Measurements from ENCODE around the gene GALNT8. TPM values are rescaled to one million over a fixed set of nuclear protein-coding genes. Genes with fewer than 3 reads are reported as not detected.

GALNT8 gene
- total RNA-seq, 2 donors from 2014 or later: 21.6 to 31.6 TPM

- TF ChIP-seq, protein P1, sequence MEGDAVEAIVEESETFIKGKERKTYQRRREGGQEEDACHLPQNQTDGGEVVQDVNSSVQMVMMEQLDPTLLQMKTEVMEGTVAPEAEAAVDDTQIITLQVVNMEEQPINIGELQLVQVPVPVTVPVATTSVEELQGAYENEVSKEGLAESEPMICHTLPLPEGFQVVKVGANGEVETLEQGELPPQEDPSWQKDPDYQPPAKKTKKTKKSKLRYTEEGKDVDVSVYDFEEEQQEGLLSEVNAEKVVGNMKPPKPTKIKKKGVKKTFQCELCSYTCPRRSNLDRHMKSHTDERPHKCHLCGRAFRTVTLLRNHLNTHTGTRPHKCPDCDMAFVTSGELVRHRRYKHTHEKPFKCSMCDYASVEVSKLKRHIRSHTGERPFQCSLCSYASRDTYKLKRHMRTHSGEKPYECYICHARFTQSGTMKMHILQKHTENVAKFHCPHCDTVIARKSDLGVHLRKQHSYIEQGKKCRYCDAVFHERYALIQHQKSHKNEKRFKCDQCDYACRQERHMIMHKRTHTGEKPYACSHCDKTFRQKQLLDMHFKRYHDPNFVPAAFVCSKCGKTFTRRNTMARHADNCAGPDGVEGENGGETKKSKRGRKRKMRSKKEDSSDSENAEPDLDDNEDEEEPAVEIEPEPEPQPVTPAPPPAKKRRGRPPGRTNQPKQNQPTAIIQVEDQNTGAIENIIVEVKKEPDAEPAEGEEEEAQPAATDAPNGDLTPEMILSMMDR (IDR thresholded peaks at IDR 0.05): no peak
- no peaks in the 10 kb centered on the region for H3K4me1 ChIP-seq
- H3K9ac ChIP-seq (ENCODE audit: low read depth in 2 of 2, low read length in 2 of 2): no peak overlapping the region
- intact Hi-C loops (cut with DNase I): no loop called here
- no peaks in the 10 kb centered on the region for H3K36me3 ChIP-seq
- no peak overlapping the region for H3K27ac ChIP-seq
- H3K9me3 ChIP-seq: no peaks in the 10 kb centered on the region
- no peak overlapping the region for H3K4me3 ChIP-seq
- DNase-seq: no peak
- H3K27me3 ChIP-seq: peaks cover 13% of the 10 kb centered on the region
Measured at GRCh38 chr12:4813741-4814140, 93.5 kb downstream of the GALNT8 start.

GRCh38 chr12:4814485-4814884 lies 94.3 kb downstream of the GALNT8 start:
- Histone ChIP-seq H3K27ac (no peak overlapping the region), H3K36me3 (no peaks in the 10 kb centered on the region), H3K4me3 (no peak overlapping the region), H3K27me3 (peaks cover 8% of the 10 kb centered on the region), H3K4me1 (no peaks in the 10 kb centered on the region), H3K9ac (ENCODE audit: low read depth in 2 of 2, low read length in 2 of 2) (no peak overlapping the region), H3K9me3 (no peaks in the 10 kb centered on the region)
- TF ChIP-seq, protein P1 (IDR thresholded peaks at IDR 0.05): no peak
- intact Hi-C loops (cut with DNase I): no loop called here
- no peak for DNase-seq

DNA sequence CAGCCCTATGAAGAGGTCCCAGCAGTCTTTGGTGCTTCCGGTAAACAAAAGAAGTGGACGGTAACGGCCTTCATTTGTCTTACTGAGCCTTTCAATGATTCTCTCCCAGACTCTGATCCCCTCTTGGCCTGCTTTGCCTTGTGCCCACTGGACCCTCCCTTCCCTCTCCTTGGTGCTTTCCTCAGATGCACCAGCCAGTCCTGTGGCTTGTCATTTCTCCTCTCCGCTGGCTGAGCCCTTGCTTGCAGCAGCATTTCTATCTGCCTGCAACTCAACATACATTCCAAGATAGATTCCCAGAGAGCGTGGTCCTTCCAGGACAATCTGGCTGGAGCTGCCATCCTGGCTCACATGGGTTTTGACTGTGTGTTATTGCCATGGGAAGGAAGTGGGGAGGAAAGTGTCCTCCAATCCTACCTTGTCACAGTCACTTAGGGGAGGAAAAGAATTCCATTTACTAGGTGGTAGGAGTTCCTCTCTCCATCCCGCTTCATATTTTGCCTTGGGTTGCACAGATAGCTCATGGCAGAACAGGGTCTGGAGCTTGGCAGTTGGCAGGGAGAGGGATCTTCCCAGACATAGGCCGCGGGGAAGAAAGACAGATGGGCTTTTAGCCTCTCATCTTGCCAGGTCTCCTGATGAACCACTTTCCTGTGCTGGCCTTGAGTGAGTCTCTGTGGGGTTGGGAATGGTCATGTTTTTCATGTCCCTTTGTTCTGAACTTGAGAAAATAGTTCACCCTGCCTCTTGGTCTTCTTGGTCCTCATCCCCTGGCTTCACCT lies 96.7 kb downstream of the GALNT8 start:
- Histone ChIP-seq H3K4me1 (no peaks in the 10 kb centered on the region), H3K36me3 (no peaks in the 10 kb centered on the region), H3K27me3 (no peaks in the 10 kb centered on the region), H3K27ac (no peak overlapping the region), H3K9ac (ENCODE audit: low read depth in 2 of 2, low read length in 2 of 2) (no peak overlapping the region), H3K9me3 (no peaks in the 10 kb centered on the region), H3K4me3 (no peak overlapping the region)
- intact Hi-C loops (cut with DNase I): no loop called here
- no peak for DNase-seq
- TF ChIP-seq, protein P1 (IDR thresholded peaks at IDR 0.05): no peak

DNA sequence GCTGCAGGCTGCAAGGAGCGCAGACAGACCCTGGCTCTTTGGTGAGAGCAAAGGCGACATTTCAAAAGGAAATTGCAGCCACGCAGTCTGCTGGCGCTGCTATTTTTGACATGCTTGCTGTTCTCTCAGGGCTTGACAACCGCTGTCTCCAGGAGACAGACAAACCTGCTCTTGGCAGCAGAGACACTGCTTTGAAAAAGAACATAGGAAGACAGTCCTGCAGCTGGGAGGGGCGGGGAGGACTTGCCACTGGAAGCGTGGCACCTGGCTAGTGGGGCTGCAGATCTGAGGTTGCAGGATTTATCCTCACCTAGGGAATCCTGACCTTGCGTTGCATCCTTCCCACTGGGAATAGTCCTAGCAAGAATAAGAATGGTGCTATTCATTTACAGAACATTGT lies 97.7 kb downstream of the GALNT8 start:
- TF ChIP-seq, protein P1 (IDR thresholded peaks at IDR 0.05): no peak
- no peaks in the 10 kb centered on the region for H3K36me3 ChIP-seq
- no peak overlapping the region for H3K4me3 ChIP-seq
- no peaks in the 10 kb centered on the region for H3K4me1 ChIP-seq
- no peak overlapping the region for H3K9ac ChIP-seq (ENCODE audit: low read depth in 2 of 2, low read length in 2 of 2)
- DNase-seq: no peak
- intact Hi-C loops (cut with DNase I): no loop called here
- no peaks in the 10 kb centered on the region for H3K9me3 ChIP-seq
- no peak overlapping the region for H3K27ac ChIP-seq
- H3K27me3 ChIP-seq: no peaks in the 10 kb centered on the region

DNA sequence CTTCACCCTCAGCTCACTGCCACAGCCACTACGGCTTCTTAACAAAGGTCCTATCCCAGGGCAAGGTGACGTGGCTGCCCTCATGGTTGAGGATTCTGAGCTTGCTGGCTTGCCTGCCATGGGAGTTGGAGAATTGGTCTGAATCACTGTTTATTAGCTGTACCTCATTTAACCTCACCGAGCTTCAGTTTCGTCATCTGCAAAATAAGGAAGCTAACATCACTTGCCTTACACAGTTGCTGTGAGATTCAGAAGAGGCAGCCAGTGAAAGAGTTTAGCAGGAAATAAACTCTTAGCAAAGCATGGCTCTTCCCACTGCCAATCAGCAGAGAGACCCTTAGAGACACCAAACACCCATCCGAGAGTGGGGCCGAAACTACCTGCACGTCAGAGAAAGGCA lies 99.5 kb downstream of the GALNT8 start:
- no peak overlapping the region for H3K4me3 ChIP-seq
- no peak for DNase-seq
- H3K36me3 ChIP-seq: no peaks in the 10 kb centered on the region
- H3K9ac ChIP-seq (ENCODE audit: low read depth in 2 of 2, low read length in 2 of 2): no peak overlapping the region
- TF ChIP-seq, protein P1 (IDR thresholded peaks at IDR 0.05): no peak
- no peaks in the 10 kb centered on the region for H3K4me1 ChIP-seq
- H3K27ac ChIP-seq: no peak overlapping the region
- H3K9me3 ChIP-seq: no peaks in the 10 kb centered on the region
- intact Hi-C loops (cut with DNase I): no loop called here
- no peaks in the 10 kb centered on the region for H3K27me3 ChIP-seq

All from colonic mucosa (tissue), 4 donors.